ENCODE results near the gene CAMK2A.

The CAMK2A gene

DNA sequence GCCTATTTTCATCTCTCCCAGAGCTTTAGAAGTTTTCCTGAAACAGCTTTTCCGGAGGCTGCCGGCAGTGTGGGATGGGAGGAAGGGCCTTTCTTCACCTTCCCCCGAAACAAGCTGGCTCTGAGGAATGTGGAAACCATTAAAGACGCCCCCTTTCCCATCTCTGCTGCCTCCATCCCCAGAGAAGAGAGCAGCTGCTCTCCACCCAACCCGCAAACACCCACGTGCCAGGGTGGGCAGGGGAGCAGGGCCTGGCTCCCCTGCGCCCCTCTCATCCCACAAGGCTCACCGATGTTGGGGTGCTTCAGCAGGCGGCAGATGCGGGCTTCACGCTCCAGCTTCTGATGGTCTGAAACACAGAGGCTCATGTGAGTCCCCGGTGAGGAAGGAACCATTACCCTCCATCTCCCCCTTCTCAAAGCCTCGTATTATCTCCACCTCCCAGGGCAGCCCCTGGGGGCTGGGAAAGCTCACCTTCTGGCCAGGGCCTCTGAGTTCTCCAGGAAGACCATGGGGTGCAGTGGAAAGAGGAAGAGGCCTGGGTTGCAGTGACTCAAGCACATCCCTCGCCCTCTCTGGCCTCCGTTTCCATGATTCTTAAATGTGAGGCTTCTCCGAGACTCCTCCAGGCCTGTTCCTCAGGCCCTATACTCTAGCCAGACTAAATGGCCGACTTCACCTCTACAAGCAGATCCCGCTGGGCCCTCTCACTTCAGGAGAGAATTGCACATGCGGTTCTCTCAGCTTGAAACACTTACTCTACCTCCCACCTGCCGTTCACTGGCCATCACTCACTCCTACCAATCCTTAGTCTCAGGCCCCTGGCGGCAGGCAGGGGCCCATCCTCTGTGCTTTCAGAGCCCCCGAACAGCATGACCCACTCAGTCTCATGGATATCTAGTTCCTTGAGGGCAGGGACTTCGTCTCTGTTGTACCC is 24.6 kb downstream of the CAMK2A start:
- H3K4me3 ChIP-seq (ENCODE audit: low read depth, low read length): no peak overlapping the region
- DNase-seq (ENCODE audit: low read depth): no peak
- TF ChIP-seq CTCF (IDR thresholded peaks at IDR 0.05; ENCODE audit: insufficient read depth, low read depth, low read length, missing control alignments): no peak

DNA sequence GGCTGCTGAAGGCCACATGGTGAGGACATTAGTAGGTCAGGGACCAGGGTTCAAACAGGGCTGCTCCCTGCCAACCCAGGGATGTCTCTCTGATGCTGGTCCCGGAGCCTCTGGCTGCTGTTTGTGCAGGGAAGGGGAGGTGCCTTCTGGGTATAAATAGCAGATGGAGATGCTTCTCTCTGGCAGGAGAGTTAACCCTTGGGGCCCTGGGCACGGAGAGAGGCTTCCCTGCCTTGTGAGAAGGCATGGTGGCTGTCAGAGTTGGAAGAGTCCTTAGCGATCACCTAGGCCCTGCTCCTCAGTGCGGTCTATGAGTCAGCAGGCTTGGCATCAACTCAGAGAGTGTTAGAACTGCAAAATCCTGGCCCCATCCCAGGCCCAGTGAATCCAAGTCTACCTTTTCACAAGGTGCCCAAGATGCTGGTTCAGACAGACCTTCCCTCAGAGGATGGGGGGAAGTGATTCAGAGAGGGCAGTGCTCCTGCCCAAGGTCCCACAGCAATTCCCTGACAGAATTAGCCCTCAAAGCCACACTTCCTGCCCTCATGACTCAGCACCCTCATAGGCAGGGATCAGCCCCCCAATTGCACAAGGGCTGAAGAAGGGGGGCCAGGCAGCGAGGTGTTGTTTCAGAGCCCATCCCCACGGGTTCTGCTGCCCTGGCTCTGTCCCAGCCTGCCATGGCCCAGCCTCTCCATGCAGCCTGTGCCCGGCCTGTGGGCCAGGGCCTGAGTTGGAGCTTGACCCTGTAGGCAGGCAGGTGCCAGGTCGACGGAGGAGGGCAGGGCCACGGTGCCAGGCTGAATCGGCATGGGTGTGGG is 25.6 kb downstream of the CAMK2A start:
- no peak for TF ChIP-seq CTCF (IDR thresholded peaks at IDR 0.05; ENCODE audit: insufficient read depth, low read depth, low read length, missing control alignments)
- DNase-seq (ENCODE audit: low read depth): no peak
- H3K4me3 ChIP-seq (ENCODE audit: low read depth, low read length): no peak overlapping the region

- no peak overlapping the region for H3K4me3 ChIP-seq (ENCODE audit: low read depth, low read length)
- DNase-seq (ENCODE audit: low read depth): no peak
- TF ChIP-seq CTCF (IDR thresholded peaks at IDR 0.05; ENCODE audit: insufficient read depth, low read depth, low read length, missing control alignments): no peak
Measured at GRCh38 chr5:150263375-150263775, 26.2 kb downstream of the CAMK2A start.

GRCh38 chr5:150262502-150262901 is 27.1 kb downstream of the CAMK2A start:
- no peak for TF ChIP-seq CTCF (IDR thresholded peaks at IDR 0.05; ENCODE audit: insufficient read depth, low read depth, low read length, missing control alignments)
- H3K4me3 ChIP-seq (ENCODE audit: low read depth, low read length): no peak overlapping the region
- no peak for DNase-seq (ENCODE audit: low read depth)

DNA sequence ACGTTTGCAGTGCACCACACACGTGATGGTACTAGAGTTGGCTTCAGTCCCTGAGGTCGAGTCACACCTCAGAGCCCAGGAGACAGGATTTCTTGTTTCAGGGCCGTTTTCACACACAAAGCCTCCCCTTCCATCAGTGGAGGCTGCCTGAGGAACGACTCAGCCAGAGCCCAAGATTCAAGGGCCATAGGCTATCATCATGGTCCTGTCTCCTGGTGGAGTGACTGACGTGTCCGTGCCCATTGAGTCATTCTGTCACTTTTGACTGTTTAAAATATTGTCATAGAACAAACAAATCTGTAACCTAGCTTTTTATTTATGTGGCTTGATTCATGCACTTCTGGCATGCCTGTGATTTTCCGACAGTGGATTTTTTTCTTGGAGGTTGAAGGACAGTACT is 28.3 kb downstream of the CAMK2A start:
- no peak for TF ChIP-seq CTCF (IDR thresholded peaks at IDR 0.05; ENCODE audit: insufficient read depth, low read depth, low read length, missing control alignments)
- DNase-seq (ENCODE audit: low read depth): no peak
- no peak overlapping the region for H3K4me3 ChIP-seq (ENCODE audit: low read depth, low read length)

GRCh38 chr5:150258130-150258529 is 31.4 kb downstream of the CAMK2A start:
- no peak for TF ChIP-seq CTCF (IDR thresholded peaks at IDR 0.05; ENCODE audit: insufficient read depth, low read depth, low read length, missing control alignments)
- peak; percentile 23 for DNase-seq (ENCODE audit: low read depth)
- no peak overlapping the region for H3K4me3 ChIP-seq (ENCODE audit: low read depth, low read length)
